HG03135 (cell line): Measurements from ENCODE around the gene ZSCAN10.
"Not testable (repeated sequence)": the region's sequence is repeated elsewhere in the genome, so short reads cannot be mapped to it uniquely, and the experiment has no call there.

Experiments used
- ATAC-seq: cut with Tn5 transposase; IDR thresholded peaks from one replicate; pipeline ENCODE4 v1.9.1; 2021; ENCODE audit warnings: mild to moderate bottlenecking, moderate library complexity; ENCODE audit not compliant: unreplicated experiment

The ZSCAN10 gene

GRCh38 chr16:3065069-3065741 lies 33.9 kb downstream of the ZSCAN10 start, which contains the start of gene IL32:
Gene IL32 (plus strand): TSS chr16:3065640. CDS start chr16:3065812, 172 bp downstream.
- ATAC-seq: no peak

GRCh38 chr16:3063625-3064386 lies 35.3 kb downstream of the ZSCAN10 start:
- no peak for ATAC-seq

- no peak for ATAC-seq
These were observed 36.5 kb downstream of the ZSCAN10 start for GRCh38 chr16:3062553-3062952.

- no peak for ATAC-seq
These were observed 38.6 kb downstream of the ZSCAN10 start for GRCh38 chr16:3060339-3061127.

- no peak for ATAC-seq
These were observed 39.3 kb downstream of the ZSCAN10 start for GRCh38 chr16:3059723-3060242.

GRCh38 chr16:3059041-3059722 lies 39.9 kb downstream of the ZSCAN10 start:
- ATAC-seq: peak; percentile 61

GRCh38 chr16:3058139-3059030 lies 40.7 kb downstream of the ZSCAN10 start:
- peak; percentile 32 for ATAC-seq

- no peak for ATAC-seq
These were observed 41.6 kb downstream of the ZSCAN10 start for GRCh38 chr16:3057181-3058138.

GRCh38 chr16:3056336-3057180 lies 42.5 kb downstream of the ZSCAN10 start:
- ATAC-seq: no peak

- not testable (repeated sequence) for ATAC-seq
These were observed 43.4 kb downstream of the ZSCAN10 start for GRCh38 chr16:3055734-3056115.

GRCh38 chr16:3054965-3055733 lies 43.9 kb downstream of the ZSCAN10 start:
- ATAC-seq: no peak

GRCh38 chr16:3053330-3053710 lies 45.8 kb downstream of the ZSCAN10 start:
- ATAC-seq: not testable (repeated sequence)

GRCh38 chr16:3052571-3053329 lies 46.3 kb downstream of the ZSCAN10 start:
- not testable (repeated sequence) for ATAC-seq

- no peak for ATAC-seq
These were observed 47.6 kb downstream of the ZSCAN10 start for GRCh38 chr16:3051494-3051893.

GRCh38 chr16:3051009-3051408 lies 48.1 kb downstream of the ZSCAN10 start:
- no peak for ATAC-seq

GRCh38 chr16:3050487-3050886 lies 48.6 kb downstream of the ZSCAN10 start:
- no peak for ATAC-seq
